ENCODE data around the gene TMEM132D.

DNA sequence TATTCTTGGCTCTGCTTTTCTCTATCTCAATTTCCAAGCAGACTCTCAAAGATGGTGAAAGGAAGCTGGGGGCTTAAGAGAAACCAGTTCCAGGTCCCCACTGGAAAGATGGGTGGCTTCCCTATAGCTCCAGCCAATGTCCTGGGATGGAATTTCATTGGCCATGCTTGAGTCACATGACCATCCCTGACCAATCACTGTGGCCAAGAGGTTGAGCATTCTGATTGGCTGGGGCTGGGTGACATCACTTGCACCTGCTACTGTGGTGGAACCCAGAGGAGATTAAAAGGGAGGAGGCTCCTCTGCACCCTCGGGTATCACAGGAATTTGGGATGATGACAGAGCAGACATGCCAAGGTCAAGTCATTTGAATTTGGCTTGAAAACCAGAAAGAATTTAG, 436.5 kb downstream of the TMEM132D start:
- TF ChIP-seq, protein P1, sequence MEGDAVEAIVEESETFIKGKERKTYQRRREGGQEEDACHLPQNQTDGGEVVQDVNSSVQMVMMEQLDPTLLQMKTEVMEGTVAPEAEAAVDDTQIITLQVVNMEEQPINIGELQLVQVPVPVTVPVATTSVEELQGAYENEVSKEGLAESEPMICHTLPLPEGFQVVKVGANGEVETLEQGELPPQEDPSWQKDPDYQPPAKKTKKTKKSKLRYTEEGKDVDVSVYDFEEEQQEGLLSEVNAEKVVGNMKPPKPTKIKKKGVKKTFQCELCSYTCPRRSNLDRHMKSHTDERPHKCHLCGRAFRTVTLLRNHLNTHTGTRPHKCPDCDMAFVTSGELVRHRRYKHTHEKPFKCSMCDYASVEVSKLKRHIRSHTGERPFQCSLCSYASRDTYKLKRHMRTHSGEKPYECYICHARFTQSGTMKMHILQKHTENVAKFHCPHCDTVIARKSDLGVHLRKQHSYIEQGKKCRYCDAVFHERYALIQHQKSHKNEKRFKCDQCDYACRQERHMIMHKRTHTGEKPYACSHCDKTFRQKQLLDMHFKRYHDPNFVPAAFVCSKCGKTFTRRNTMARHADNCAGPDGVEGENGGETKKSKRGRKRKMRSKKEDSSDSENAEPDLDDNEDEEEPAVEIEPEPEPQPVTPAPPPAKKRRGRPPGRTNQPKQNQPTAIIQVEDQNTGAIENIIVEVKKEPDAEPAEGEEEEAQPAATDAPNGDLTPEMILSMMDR (IDR thresholded peaks at IDR 0.05; ENCODE audit: low read depth, low read length, missing input control): no peak
- TF ChIP-seq HNF4G (IDR thresholded peaks at IDR 0.05) (no peak), TAF1 (conservative IDR thresholded peaks at IDR 0.05) (no peak), RXRA (IDR thresholded peaks at IDR 0.05) (no peak), YY1 (IDR thresholded peaks at IDR 0.05) (no peak), RAD21 (IDR thresholded peaks at IDR 0.05) (no peak), EGR1 (IDR thresholded peaks at IDR 0.05; ENCODE audit: low read depth in 2 of 2) (no peak)
- TF ChIP-seq, protein P2, sequence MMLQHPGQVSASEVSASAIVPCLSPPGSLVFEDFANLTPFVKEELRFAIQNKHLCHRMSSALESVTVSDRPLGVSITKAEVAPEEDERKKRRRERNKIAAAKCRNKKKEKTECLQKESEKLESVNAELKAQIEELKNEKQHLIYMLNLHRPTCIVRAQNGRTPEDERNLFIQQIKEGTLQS (IDR thresholded peaks at IDR 0.05): no peak
- TF ChIP-seq, protein P3, sequence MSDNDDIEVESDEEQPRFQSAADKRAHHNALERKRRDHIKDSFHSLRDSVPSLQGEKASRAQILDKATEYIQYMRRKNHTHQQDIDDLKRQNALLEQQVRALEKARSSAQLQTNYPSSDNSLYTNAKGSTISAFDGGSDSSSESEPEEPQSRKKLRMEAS (IDR thresholded peaks at IDR 0.05): no peak
- TF ChIP-seq, protein P4, sequence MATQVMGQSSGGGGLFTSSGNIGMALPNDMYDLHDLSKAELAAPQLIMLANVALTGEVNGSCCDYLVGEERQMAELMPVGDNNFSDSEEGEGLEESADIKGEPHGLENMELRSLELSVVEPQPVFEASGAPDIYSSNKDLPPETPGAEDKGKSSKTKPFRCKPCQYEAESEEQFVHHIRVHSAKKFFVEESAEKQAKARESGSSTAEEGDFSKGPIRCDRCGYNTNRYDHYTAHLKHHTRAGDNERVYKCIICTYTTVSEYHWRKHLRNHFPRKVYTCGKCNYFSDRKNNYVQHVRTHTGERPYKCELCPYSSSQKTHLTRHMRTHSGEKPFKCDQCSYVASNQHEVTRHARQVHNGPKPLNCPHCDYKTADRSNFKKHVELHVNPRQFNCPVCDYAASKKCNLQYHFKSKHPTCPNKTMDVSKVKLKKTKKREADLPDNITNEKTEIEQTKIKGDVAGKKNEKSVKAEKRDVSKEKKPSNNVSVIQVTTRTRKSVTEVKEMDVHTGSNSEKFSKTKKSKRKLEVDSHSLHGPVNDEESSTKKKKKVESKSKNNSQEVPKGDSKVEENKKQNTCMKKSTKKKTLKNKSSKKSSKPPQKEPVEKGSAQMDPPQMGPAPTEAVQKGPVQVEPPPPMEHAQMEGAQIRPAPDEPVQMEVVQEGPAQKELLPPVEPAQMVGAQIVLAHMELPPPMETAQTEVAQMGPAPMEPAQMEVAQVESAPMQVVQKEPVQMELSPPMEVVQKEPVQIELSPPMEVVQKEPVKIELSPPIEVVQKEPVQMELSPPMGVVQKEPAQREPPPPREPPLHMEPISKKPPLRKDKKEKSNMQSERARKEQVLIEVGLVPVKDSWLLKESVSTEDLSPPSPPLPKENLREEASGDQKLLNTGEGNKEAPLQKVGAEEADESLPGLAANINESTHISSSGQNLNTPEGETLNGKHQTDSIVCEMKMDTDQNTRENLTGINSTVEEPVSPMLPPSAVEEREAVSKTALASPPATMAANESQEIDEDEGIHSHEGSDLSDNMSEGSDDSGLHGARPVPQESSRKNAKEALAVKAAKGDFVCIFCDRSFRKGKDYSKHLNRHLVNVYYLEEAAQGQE (IDR thresholded peaks at IDR 0.05): no peak
- TF ChIP-seq, protein P5, sequence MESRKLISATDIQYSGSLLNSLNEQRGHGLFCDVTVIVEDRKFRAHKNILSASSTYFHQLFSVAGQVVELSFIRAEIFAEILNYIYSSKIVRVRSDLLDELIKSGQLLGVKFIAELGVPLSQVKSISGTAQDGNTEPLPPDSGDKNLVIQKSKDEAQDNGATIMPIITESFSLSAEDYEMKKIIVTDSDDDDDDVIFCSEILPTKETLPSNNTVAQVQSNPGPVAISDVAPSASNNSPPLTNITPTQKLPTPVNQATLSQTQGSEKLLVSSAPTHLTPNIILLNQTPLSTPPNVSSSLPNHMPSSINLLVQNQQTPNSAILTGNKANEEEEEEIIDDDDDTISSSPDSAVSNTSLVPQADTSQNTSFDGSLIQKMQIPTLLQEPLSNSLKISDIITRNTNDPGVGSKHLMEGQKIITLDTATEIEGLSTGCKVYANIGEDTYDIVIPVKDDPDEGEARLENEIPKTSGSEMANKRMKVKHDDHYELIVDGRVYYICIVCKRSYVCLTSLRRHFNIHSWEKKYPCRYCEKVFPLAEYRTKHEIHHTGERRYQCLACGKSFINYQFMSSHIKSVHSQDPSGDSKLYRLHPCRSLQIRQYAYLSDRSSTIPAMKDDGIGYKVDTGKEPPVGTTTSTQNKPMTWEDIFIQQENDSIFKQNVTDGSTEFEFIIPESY (IDR thresholded peaks at IDR 0.05): no peak

Data from liver (tissue), 3 donors.